ENCODE results near the gene CD9.

GRCh38 chr12:6231359-6232268, 31.4 kb downstream of the CD9 start:
- TF ChIP-seq CTCF (IDR thresholded peaks at IDR 0.05; ENCODE audit: control extremely low read depth in 1 of 3, insufficient read depth in 1 of 3, low read depth in 1 of 3, low read length in 3 of 3) = no peak
- no peak for TF ChIP-seq POLR2A (IDR thresholded peaks at IDR 0.05; ENCODE audit: control extremely low read depth in 1 of 2, low read depth in 2 of 2, low read length in 2 of 2)
- TF ChIP-seq TBP (IDR thresholded peaks at IDR 0.05; ENCODE audit: low read depth, low read length) = no peak
- TF ChIP-seq EZH2 (IDR thresholded peaks at IDR 0.05; ENCODE audit: low read depth, low read length, severe bottlenecking) = no peak
- no peak for TF ChIP-seq GABPA (IDR thresholded peaks at IDR 0.05; ENCODE audit: borderline replicate concordance, insufficient read depth, low read length)
- TF ChIP-seq RAD21 (IDR thresholded peaks at IDR 0.05 in 1 of 2, conservative IDR thresholded peaks at IDR 0.05 in 1 of 2; ENCODE audit: low read depth in 2 of 2, low read length in 2 of 2) = no peak
- no peak for TF ChIP-seq TCF12 (IDR thresholded peaks at IDR 0.05; ENCODE audit: low read depth, low read length)
- TF ChIP-seq ATF2 (IDR thresholded peaks at IDR 0.05; ENCODE audit: low read length) = no peak
- TF ChIP-seq CEBPB (IDR thresholded peaks at IDR 0.05; ENCODE audit: low read depth, low read length) = no peak
- TF ChIP-seq, protein P1, sequence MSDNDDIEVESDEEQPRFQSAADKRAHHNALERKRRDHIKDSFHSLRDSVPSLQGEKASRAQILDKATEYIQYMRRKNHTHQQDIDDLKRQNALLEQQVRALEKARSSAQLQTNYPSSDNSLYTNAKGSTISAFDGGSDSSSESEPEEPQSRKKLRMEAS (IDR thresholded peaks at IDR 0.05) = no peak
- no peak for TF ChIP-seq PHF8 (conservative IDR thresholded peaks at IDR 0.05; ENCODE audit: low read depth, low read length)

Measured in H1 (cell line).